Measurements from ENCODE around the gene RAN.

GRCh38 chr12:130859161-130859560, 12.7 kb upstream of the RAN start:
- no peak for TF ChIP-seq CTCF (IDR thresholded peaks at IDR 0.05)
- TF ChIP-seq SIN3A (IDR thresholded peaks at IDR 0.05; ENCODE audit: borderline replicate concordance, insufficient read depth, low read depth, low read length) = no peak
- no peak for TF ChIP-seq TCF7L2 (IDR thresholded peaks at IDR 0.05; ENCODE audit: low read depth, low read length)
- no peak for TF ChIP-seq POLR2AphosphoS5 (IDR thresholded peaks at IDR 0.05; ENCODE audit: low read depth, low read length)
- no peak for TF ChIP-seq REST (IDR thresholded peaks at IDR 0.05; ENCODE audit: insufficient read depth in 1 of 2, low read depth in 2 of 2, low read length in 1 of 2)
